GM21423 (cell line): Measurements from ENCODE around the gene KIF16B.
"Not testable (repeated sequence)": the region's sequence is repeated elsewhere in the genome, so short reads cannot be mapped to it uniquely, and the experiment has no call there.

Source experiments
- ATAC-seq: cut with Tn5 transposase; IDR thresholded peaks from one replicate; pipeline ENCODE4 v1.9.1; 2021; ENCODE audit warnings: mild to moderate bottlenecking, moderate library complexity; ENCODE audit not compliant: unreplicated experiment

The KIF16B gene

GRCh38 chr20:16267526-16267925 lies 305.7 kb downstream of the KIF16B start:
- no peak for ATAC-seq

GRCh38 chr20:16265334-16265733 lies 307.9 kb downstream of the KIF16B start:
- no peak for ATAC-seq

DNA sequence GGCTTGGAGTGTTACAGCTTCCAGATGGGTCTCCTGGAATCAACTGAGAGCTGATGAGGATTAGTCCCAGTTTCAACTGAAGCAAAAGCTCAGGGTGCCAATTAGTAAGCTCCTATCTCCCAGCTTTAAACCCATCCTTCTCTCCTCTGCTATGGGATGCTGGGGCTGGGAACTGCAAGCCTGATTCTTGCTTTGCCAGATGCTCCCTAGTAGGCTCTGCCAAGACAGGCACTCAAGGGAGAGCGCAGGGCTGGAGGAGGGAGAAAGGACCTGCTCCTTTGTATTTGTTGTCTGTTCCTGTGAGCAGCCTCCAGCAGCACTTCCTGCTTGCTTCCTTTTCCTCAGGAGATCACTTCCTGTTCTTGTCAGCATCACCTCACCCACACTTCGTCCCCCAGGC lies 309.7 kb downstream of the KIF16B start:
- no peak for ATAC-seq

DNA sequence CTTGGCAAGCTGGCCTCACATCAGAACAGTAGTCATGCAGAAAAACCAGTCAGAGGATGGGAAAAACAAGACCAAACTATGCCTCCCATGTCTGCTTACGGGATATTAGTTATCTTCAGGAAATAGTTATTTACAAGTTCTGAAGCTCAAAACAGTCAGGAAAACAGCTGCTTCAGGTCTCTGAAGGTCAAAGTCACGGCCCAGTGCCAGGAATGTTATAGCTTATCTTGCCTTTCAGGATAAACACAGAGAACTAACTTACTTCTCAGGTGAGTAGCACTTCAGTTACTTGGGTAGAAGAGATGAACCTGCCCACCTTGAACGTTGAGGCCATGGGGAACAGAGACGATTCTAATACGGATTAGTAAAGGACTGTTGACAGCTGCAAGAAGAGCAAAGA lies 310.7 kb downstream of the KIF16B start:
- no peak for ATAC-seq

- ATAC-seq, result no peak
Observed at GRCh38 chr20:16261733-16262273, 311.4 kb downstream of the KIF16B start.

GRCh38 chr20:16260911-16261310 lies 312.3 kb downstream of the KIF16B start:
- ATAC-seq, result no peak

DNA sequence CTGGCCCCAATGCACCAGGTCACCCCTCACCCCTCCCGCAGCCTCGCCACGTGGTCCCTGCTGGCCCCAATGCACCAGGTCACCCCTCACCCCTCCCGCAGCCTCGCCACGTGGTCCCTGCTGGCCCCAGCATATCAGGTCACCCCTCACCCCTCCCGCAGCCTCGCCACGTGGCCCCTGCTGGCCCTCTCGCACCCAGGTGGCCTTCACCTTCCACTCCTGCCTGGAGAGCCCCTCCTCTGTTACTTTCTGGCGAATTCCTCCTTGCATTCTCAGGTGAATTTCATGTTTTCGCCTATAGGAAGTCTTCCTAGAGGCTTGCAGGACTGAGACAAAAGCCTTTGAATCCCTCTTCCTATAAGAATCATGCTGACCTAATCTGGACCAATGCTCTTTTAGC lies 313.1 kb downstream of the KIF16B start:
- ATAC-seq, result not testable (repeated sequence)

DNA sequence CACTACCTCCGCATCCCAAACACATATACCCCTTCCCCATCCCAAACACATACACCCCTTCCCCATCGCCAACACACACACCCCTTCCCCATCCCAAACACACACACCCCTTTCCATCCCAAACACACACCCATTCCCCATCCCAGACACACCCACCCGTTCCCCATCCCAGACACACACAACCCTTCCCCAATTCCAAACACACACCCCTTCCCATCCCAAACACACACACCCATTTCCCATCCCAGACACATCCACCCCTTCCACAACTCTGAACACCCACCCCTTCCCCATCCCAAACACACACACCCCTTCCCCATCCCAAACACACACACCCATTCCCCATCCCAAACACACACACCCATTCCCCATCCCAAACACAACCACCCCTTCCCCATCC lies 314.5 kb downstream of the KIF16B start:
- ATAC-seq, result no peak

DNA sequence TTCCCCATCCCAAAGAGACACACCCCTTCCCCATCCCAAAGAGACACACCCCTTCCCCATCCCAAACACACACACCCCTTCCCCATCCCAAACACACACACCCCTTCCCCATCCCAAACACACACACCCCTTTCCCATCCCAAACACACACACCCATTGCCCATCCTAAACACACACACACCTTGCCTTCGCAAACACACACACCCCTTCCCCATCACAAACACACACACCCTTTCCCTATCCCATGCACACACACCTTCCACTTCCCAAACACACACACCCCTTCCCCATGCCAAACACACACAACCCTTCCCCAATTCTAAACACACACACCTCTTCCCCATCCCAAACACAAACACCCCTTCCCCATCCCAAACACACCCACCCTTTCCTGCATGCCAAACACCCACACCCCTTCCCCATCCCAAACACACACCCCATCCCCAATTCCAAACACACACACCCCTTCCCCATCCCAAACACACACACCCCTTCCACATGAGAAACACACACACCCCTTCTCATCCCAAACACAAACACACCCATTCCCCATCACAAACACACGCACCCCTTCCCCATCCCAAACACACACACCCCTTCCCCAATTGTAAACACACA lies 315.3 kb downstream of the KIF16B start:
- no peak for ATAC-seq

GRCh38 chr20:16257021-16257420 lies 316.2 kb downstream of the KIF16B start:
- ATAC-seq, result no peak

GRCh38 chr20:16246870-16247269 lies 326.4 kb downstream of the KIF16B start:
- no peak for ATAC-seq

DNA sequence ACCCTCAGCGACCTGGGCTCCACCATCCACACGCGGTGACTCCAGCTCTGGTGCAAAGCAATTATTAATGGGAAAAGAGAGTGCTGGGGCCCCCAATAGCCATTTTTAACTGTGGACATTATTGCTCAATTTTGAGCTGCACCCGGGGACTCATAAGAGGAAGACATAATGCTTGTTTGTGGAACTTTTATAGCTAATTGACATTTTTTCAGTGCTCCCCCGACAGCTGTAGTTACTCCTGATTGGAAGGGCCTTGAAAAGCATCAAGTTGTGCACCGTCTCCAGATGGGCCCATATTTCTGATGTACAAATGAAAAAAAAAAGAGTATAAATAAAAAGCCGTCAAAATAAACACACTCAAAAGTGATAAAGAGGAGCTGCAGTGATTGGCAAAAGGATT lies 327.0 kb downstream of the KIF16B start:
- ATAC-seq, result no peak

DNA sequence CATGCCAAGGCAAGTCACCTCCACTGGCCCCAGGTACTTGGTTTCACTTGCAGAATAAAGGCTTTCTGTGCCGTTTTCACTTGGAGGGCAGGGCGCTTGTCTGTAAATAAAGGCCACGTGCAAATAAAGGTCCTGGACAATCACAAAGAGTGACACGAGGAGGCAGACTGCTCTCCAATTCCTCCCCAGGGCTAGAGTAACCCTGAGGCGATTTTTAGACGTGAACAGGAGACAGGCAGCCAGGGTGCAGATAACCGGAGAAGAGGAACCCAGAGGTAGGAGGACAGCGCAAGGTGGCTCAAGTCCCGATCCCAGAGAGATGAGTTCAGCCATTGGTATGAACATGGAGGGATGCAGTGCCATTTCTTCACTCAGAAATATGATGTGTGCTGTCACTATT lies 327.4 kb downstream of the KIF16B start:
- no peak for ATAC-seq

- ATAC-seq, result no peak
Observed at GRCh38 chr20:16244892-16245291, 328.4 kb downstream of the KIF16B start.

DNA sequence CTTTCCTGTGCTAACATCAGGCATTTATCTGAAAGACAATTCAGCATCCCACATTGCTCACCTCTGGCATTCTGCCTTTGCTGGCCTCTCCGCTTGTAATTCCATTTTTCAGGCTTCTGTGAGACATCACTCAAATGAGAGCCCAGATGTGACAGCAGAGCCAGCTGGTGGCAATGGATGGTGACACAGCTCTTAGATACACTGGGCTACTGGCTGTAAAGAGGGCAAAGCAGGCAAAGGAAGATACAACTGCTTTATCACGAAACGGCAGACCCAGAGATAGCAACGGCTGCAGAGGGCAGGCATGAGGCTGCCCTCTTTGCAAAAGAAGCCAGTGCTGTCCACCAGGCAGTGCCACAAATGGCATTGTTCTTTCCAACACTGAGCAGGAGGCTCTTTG lies 329.8 kb downstream of the KIF16B start:
- no peak for ATAC-seq

- no peak for ATAC-seq
Observed at GRCh38 chr20:16241911-16242310, 331.3 kb downstream of the KIF16B start.

- no peak for ATAC-seq
Observed at GRCh38 chr20:16240355-16240754, 332.9 kb downstream of the KIF16B start.

GRCh38 chr20:16236589-16237241 lies 336.5 kb downstream of the KIF16B start:
- ATAC-seq, result no peak

DNA sequence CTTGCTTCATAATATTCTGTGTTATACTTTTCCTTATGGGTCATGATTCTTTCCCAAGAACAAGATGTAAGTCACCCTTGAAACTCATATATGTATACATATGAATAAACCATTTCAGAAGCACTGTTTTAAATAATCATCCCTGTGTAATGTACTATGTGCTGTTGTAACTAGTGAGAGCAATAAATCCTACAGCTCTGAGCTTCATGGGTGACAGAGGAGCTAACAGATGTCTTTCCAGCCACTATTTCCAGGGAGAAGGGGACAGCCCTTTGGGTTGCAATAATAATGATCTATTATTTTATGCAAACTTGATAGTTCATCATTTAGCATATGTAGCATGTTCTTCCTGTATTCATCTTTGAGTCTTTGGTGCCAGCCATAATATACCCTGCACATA lies 342.8 kb downstream of the KIF16B start:
- no peak for ATAC-seq

- no peak for ATAC-seq
Observed at GRCh38 chr20:16229813-16230212, 343.4 kb downstream of the KIF16B start.

DNA sequence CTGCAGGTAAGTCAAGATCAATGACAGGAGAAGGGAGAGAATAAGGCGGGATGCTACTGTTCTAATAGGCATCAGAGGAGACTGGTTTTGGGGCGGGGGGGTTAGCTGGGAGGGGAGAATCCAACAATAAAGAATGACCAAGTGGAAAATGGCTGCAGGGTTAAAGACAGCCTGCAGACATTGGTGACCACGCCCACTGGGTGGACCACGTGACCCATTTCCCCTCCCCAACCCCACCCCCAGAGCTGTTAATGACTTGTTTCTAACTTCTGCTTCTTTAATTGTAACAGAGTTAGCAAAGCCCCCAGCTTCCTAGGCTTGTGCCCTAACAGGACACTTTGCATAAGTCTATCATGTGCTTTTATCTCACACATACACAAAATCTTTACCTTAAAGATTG lies 344.5 kb downstream of the KIF16B start:
- no peak for ATAC-seq

GRCh38 chr20:16226961-16227360 lies 346.3 kb downstream of the KIF16B start:
- ATAC-seq, result not testable (repeated sequence)

GRCh38 chr20:16224836-16225235 lies 348.4 kb downstream of the KIF16B start:
- no peak for ATAC-seq
